NCI-H446 (cell line): ENCODE results near the gene DIPK1A.

Source experiments
- DNase-seq, 2 experiments: peaks; one replicate each; lab custom pipeline; 2025; lab: John Stamatoyannopoulos, UW

DIPK1A gene

DNA sequence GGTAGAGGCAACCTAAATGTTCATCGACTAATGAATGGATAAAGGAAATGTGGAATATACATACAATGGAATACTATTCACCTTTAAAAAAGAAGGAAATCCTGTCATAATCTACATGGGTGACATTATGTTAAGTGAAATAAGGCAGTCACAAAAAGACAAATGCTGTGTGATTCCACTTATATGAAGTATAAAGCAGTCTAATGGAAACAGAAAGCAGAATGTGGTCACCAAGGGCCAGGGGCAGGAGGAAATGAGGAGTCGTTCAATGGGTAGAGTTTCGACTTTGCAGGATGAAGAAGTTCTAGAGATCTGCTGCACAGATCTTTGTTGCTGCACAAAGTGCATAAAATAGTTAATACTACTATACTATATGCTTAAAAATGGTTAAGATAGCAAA lies 7.8 kb downstream of the DIPK1A start:
- no peak for DNase-seq

- DNase-seq: no peak
Measured at GRCh38 chr1:92952714-92953113, 8.5 kb downstream of the DIPK1A start.

- no peak for DNase-seq
Measured at GRCh38 chr1:92951141-92951582, 10.1 kb downstream of the DIPK1A start.

DNA sequence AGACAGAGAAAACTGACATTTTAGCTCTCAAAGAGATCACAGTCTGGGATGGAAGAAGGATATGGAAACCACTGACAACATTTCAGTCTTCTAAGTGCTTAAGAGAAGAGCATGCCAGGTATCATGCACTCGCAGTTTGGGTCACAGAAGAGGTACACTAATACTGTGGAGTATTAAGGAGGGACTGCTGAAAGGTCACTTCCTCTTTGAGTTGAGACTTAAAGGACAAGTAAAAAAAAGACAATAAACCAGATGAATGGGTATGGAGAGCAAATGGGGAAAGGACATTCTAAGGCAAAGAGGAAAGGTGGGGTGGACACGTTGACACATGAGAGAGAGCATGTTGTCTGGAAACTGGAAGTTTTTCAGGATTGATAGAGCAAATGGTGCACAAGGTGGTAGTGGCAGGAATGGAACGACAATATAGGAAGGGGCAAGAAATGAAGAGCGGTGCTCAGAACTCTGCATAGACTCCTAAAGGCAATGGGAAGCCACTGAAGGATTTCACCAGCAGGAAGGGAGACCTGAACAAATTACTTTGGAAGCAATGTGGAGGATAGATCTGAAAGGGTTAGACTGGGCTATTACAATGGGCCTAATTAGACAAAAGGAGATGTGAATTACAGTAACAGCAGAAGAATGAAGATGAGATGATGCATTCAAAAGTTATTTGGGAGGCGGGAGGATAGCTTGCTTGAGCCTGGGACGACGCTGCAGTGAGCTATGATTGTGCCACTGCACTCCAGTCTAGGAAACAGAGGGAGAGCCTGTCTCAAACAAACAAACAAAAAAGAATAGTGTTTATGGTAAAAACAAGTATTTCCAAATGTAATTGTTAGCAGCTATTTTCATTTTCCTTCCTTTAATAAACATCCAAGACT lies 11.1 kb downstream of the DIPK1A start:
- no peak for DNase-seq

DNA sequence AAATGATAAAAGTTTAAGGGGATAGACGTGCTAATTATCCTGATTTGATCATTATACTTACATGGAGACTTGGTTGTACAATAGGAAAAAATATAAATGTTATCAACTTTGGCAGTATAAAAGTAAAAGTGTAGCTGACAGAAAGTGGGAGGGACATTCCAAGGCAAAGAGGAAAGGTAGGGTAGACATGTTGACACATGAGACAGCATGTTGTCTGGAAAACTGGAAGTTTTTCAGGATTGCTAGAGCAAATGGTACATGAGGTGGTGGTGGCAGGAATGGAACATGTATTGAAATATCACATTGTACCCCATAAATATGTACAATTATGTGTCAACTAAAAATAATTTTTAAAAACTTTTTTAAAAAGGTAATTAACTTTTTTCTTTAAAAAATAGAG lies 13.2 kb downstream of the DIPK1A start:
- DNase-seq: no peak

- no peak for DNase-seq
Measured at GRCh38 chr1:92945748-92946270, 15.5 kb downstream of the DIPK1A start.

GRCh38 chr1:92944901-92945747 lies 16.1 kb downstream of the DIPK1A start:
- DNase-seq: no peak

DNA sequence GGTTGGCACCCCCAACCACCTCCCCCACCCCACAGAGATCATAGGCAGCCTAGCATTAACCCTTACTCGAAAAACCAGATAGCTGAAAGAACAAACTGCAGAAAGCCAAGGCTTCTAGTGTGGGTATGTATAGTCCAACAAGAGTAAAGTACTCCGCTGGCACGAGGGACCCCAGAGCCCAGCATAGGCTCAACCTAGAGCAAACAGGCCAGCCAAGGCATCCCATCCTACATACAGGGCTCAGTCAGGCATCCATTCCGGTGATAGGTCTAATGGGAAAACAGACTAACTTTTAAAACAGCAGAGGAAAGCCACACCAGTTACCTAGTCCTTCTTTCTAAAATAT lies 17.8 kb downstream of the DIPK1A start:
- DNase-seq: peak in 1 of 2 experiments; percentile 47

DNA sequence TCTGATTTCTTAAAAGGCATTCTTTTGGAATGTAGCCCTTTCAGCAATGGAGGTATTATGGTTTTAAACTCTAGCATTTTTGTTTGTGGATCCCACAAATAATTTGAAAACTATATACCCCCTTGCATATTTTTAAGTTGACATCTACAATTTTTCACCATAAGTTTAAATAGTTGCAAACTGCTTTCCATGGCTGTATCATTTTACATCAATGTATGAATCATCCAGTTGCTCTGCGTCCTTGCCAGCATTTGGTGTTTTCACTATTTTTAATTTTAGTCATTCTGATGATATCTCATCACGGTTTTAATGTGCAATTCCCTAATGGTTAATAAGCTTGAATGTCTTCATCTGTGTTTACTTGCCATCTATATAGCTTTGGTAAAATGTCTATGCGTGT lies 20.7 kb downstream of the DIPK1A start:
- DNase-seq: no peak

GRCh38 chr1:92937731-92938130 lies 23.5 kb downstream of the DIPK1A start:
- DNase-seq: no peak

- no peak for DNase-seq
Measured at GRCh38 chr1:92936865-92937264, 24.4 kb downstream of the DIPK1A start.

DNA sequence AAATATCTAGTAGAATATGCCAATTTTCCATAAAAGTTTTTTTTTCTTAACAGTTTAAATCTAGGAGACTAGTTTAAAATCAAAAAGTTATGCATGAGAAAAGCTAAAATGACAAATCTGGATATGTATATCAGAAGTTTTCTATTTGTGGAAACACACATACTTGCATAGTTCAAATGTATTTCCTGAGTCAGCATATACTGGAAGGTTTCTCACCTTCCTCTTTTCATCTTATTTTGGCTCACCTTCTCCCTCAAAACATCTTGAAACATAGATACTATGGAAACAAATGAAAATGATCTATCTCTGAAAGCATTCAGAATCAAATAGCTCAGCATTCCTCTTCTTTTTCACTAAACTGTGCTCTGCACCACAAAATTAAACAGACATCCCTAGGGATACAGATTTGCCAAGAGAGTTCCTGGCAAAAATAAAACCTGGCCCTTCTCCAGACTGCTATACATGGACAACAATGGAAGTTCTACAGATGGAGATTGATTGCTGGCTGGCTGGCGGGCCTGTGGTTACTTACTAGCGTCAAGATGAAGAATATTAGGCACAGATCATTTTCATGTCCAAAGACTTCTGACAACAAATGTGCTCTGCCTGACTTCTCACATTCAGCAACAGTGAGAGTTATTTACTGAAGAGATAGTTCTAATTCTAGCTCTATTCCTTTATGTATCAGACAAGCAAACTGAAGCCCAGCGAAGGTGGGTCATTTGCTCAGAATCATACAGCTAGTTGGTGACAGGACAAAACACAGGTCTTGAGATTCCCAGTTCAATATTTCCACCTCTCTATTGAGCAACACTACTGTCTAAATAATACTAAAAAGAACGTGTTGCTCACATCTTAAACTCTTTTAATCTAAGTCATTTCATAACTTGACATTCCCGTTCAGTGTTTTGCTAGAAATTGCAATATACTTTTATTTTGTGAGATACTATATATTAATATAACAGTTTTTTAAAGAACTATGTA lies 26.6 kb downstream of the DIPK1A start:
- DNase-seq: peak; percentile 95 to 98

DNA sequence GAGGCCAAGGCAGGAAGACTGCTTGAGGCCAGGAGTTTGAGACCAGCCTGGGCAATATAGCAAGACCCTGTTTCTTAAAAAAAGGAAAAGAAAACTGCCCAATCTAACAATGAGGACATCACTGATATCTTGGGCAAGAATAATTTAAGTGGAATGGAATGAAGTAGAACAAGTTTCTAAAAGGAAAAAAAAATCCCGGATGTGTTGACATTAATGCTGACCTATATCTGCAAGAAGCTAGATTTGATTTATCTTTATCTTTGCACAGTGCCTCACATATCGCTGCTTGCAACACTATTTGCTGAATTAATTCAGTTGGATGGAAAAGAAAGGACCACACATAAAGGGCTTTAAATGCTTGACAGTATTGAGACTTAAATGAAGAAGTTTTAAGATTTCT lies 27.8 kb downstream of the DIPK1A start:
- no peak for DNase-seq

DNA sequence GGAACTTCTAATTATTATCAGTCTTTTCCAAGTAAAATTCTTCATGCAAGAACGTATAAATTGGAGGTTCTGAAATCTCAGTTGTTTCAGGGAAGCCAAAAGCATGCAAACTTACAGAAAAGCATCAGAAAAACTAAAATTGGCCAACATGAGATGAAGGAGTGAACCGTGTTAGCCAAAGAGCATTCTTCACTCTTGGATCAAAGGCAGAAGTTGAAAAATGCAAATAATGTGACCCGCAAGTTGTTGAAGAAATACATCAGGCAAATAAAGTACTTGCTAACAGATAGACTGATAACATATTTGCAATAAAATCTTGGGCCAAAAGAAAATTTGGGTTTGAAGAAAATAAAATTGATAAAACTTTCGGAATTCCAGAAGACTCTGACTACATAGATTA lies 29.6 kb downstream of the DIPK1A start:
- DNase-seq: no peak

- DNase-seq: no peak
Measured at GRCh38 chr1:92929461-92929860, 31.8 kb downstream of the DIPK1A start.

- DNase-seq: no peak
Measured at GRCh38 chr1:92927870-92928269, 33.4 kb downstream of the DIPK1A start.

DNA sequence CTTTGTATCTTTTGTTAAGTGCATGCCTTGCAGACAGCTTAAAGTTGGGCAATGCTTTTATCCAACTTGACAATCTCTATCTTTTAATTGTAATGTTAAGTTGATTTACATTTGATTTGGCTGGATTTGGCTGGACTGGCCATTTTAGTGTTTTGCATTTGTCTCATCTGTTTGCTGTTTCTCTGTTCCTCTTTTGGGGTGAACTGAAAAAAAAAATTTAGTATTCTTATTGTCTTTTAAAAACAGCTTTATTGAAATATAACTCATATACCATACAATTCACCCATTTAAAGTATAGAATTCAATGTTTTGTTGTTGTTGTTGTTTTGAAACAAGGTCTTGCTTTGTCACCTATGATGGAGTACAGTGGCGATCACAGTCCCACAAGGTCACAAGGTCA lies 34.4 kb downstream of the DIPK1A start:
- DNase-seq: no peak

DNA sequence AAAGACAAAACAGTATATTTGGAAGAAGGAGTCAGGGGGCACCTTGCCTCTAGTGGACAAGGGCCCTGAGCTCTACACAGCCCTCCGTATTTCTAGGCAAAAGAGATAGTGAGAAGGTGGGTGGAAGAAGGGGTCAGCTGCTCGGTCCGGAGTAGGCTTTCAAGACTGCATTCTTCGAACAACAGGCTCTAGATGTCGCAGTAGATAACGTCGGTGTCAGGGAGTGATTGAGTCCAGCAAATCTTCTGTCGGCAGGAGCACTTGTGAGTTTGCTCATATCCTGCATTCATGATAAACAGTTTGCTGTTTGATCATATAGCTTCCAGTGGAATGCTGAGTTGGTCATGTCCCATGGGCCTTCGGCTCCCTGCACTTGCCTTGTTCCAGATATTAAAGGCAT lies 36.8 kb downstream of the DIPK1A start:
- DNase-seq: no peak

DNA sequence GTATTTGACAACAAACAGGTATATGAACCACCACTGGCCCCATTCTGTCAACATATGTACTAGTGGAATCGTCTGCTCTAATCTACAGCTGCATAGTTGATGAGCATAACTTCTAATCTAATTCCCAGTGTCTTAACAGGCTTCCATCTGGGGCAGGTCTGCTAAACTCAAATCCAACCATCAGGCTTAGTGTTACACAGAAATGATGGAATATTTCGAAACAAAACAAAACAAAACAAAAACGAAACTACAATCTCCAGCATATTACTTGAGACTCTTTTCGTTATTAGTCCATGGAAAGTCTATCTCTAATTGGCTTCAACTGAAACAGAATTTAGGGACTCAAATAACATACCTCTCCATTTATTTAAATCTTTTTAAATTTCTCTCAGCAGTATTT lies 37.6 kb downstream of the DIPK1A start:
- no peak for DNase-seq

GRCh38 chr1:92922356-92923035 lies 38.8 kb downstream of the DIPK1A start:
- DNase-seq: peak; percentile 18 to 20
